ENCODE measurements around the gene RABAC1.

DNA sequence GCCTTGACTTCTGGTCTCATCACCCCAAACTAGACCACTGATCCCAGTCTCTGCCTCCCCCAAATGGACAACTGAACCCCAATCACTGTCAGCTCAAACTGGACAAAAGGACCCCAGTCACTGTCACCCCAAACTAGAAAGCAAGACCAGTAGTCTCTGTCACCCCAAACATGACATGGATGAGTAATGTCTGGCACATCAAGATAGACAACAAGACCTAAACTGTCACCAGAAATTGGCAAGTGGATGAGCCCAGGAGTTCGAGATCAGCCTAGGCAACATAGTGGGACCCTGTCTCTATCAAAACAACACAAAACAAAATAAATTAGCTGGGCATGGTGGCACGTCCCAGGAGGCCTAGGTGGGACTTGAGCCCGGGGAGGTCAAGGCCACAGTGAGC, 12.0 kb downstream of the RABAC1 start:
- TF ChIP-seq PATZ1 (CRISPR knock-in tag; IDR thresholded peaks at IDR 0.05; ENCODE audit: borderline replicate concordance) (no peak), ZNF565 (CRISPR knock-in tag; conservative IDR thresholded peaks at IDR 0.05; ENCODE audit: low read depth) (no peak), ZNF70 (CRISPR knock-in tag; IDR thresholded peaks at IDR 0.05) (no peak), PPARA (CRISPR knock-in tag; IDR thresholded peaks at IDR 0.05; ENCODE audit: borderline replicate concordance) (no peak), TCF4 (CRISPR knock-in tag; IDR thresholded peaks at IDR 0.05; ENCODE audit: borderline replicate concordance) (no peak), CREB5 (CRISPR knock-in tag; IDR thresholded peaks at IDR 0.05; ENCODE audit: low read depth) (no peak), ZC3H10 (CRISPR knock-in tag; IDR thresholded peaks at IDR 0.05) (no peak), BACH2 (CRISPR knock-in tag; IDR thresholded peaks at IDR 0.05; ENCODE audit: borderline replicate concordance) (no peak), RARB (CRISPR knock-in tag; IDR thresholded peaks at IDR 0.05) (no peak)

Data from SK-N-SH treated with all-trans-retinoic acid at 6 μM for 48 hours (cell line).